HUES64 (cell line): Measurements from ENCODE around the gene EDIL3.
A peak's percentile ranks its signal among the peaks of the same experiment; 100 is the strongest.
"Not testable (repeated sequence)": the region's sequence is repeated elsewhere in the genome, so short reads cannot be mapped to it uniquely, and the experiment has no call there.

Experiments used
- H3K27ac ChIP-seq: 2 replicates; pipeline ENCODE4 v1.7.0; 2013; ENCODE audit warnings: low read depth, low read length, inconsistent platforms
- H3K27me3 ChIP-seq: 2 replicates; pipeline ENCODE4 v1.6.1; 2013; ENCODE audit warnings: mild to moderate bottlenecking, low read length; ENCODE audit not compliant: insufficient read depth
- H3K36me3 ChIP-seq: 2 replicates; pipeline ENCODE4 v1.6.1; 2013; ENCODE audit warnings: mild to moderate bottlenecking, low read length; ENCODE audit not compliant: insufficient read depth
- H3K4me1 ChIP-seq: 2 replicates; pipeline ENCODE4 v1.6.1; 2013; ENCODE audit warnings: mild to moderate bottlenecking, low read length, moderate library complexity; ENCODE audit not compliant: insufficient read depth
- H3K4me3 ChIP-seq: 2 replicates; pipeline ENCODE4 v1.5.1; 2013; ENCODE audit warnings: mild to moderate bottlenecking, low read length, moderate library complexity
- H3K9ac ChIP-seq: 2 replicates; pipeline ENCODE4 v1.6.1; 2013; ENCODE audit warnings: mild to moderate bottlenecking, low read depth, low read length
- H3K9me3 ChIP-seq: 2 replicates; pipeline ENCODE4 v1.6.1; 2013; ENCODE audit warnings: low read depth, low read length; ENCODE audit not compliant: insufficient read depth
- WGBS: fragments of 150-250, 120-280 bp; methylation state at CpG from one replicate; pipeline ENCODE4 v1.1.7; 2013; ENCODE audit warnings: missing lambda C conversion rate; 5-methylcytosine and 5-hydroxymethylcytosine counted together

EDIL3 gene

DNA sequence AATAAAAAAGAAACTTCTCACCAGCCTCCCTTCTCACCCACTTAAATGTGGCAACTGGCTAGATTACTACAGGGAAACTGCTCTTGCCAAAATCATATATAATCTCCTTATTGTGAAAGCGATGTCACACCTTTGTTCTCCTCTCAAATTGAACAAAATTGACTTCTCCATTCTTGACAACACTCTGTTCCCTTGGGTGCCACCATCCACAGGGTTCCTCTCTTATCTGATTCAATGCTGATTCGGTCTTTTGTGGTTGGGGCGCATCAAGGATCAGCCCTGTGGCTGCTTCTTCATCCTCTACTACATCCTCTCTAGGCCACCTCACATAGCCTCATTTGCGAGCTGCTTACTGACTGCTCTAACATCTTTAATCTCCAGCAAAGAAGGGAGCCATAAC, 86.1 kb downstream of the EDIL3 start:
- no peak overlapping the region for H3K27ac ChIP-seq
- H3K4me1 ChIP-seq: no peaks in the 10 kb centered on the region
- WGBS: 96% methylated on average over 4 of the region's 4 CpGs

GRCh38 chr5:84297641-84298040, 87.0 kb downstream of the EDIL3 start:
- not testable (repeated sequence) for H3K4me1 ChIP-seq, H3K27me3 ChIP-seq, H3K27ac ChIP-seq, H3K4me3 ChIP-seq, H3K9ac ChIP-seq, H3K36me3 ChIP-seq, H3K9me3 ChIP-seq
- 91% methylated on average over 4 of the region's 4 CpGs for WGBS

More for the DNA sequence above, 86.1 kb downstream of the EDIL3 start:
- H3K4me3 ChIP-seq: no peak overlapping the region
- H3K36me3 ChIP-seq: no peaks in the 10 kb centered on the region
- no peak overlapping the region for H3K9ac ChIP-seq
- H3K27me3 ChIP-seq: no peaks in the 10 kb centered on the region
- H3K9me3 ChIP-seq: no peaks in the 10 kb centered on the region

DNA sequence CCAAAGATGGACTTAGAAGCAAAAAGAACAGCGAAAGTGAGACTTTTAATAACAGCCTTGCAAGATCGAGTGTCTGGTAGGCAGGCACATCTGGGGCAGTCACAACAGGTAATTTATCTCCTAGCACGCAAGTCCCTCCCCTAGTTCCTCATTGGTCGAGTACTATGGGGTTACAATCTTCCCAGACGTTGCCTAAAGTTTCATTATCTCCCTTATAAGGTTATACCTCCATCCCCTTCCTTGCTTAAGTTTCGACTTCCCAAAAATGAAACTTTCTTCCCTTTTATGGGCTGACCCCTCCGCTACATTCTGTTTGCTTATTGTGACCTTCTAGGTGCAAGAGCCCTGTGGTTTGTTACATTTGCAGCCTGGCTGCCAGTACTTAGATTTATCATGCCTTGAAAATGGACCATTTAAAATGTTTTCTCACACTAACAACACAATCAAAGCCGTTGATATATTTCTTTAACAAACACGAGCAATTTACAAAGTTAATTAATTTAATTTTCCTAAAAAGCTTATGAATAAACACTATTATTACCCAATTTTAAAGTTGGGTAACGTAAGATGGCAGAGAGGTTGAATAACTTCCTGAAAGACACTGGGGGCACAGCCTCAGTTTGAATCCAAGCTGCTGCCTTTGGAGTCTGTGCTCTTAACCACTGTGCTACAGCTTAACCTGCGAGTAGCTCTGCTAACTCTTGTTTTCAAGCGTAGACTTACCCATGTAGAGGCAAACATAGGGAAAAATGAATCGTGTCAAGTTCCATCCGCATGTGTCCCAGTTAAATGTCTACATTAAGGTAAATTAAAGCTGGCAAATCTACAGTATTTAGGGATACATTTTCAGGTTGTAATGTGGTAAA, 91.7 kb downstream of the EDIL3 start:
- H3K4me1 ChIP-seq: peaks cover 23% of the 10 kb centered on the region
- peak overlapping the region; percentile 20; the same call in 1 of the 2 replicates for H3K27ac ChIP-seq
- WGBS: 89% methylated on average over 14 of the region's 14 CpGs
- no peaks in the 10 kb centered on the region for H3K9me3 ChIP-seq
- no peaks in the 10 kb centered on the region for H3K27me3 ChIP-seq
- H3K9ac ChIP-seq: no peak overlapping the region
- H3K4me3 ChIP-seq: no peak overlapping the region
- no peaks in the 10 kb centered on the region for H3K36me3 ChIP-seq

GRCh38 chr5:84292000-84292642, 92.6 kb downstream of the EDIL3 start:
- WGBS: 88% methylated on average over 1 of the region's 1 CpG
- Histone ChIP-seq H3K9ac (no peak overlapping the region), H3K36me3 (no peaks in the 10 kb centered on the region), H3K4me1 (peaks cover 28% of the 10 kb centered on the region), H3K27me3 (no peaks in the 10 kb centered on the region), H3K4me3 (no peak overlapping the region), H3K27ac (no peak overlapping the region), H3K9me3 (no peaks in the 10 kb centered on the region)

DNA sequence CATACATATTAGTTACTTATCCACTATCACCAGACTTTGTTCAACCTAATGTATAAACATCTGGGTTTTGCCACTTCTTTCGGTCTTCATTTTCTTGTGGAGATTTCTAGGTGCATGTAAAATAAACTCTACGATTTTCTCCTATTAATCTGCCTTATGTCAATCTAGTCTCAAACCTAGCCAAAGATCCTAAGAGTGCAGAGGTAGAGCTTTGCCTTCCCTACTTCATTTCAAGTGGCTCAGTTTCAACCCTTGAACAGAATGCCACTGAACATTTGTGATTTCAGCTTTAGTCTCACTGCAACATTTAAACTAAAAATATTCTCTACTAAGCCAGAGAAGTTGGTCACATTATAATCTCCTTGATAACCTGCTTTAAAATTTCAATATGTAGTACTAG, 94.0 kb downstream of the EDIL3 start:
- Histone ChIP-seq H3K27me3 (no peaks in the 10 kb centered on the region), H3K9me3 (no peaks in the 10 kb centered on the region), H3K4me1 (peaks cover 28% of the 10 kb centered on the region), H3K36me3 (no peaks in the 10 kb centered on the region), H3K27ac (no peak overlapping the region), H3K4me3 (no peak overlapping the region), H3K9ac (no peak overlapping the region)
- WGBS: 98% methylated on average over 2 of the region's 2 CpGs

DNA sequence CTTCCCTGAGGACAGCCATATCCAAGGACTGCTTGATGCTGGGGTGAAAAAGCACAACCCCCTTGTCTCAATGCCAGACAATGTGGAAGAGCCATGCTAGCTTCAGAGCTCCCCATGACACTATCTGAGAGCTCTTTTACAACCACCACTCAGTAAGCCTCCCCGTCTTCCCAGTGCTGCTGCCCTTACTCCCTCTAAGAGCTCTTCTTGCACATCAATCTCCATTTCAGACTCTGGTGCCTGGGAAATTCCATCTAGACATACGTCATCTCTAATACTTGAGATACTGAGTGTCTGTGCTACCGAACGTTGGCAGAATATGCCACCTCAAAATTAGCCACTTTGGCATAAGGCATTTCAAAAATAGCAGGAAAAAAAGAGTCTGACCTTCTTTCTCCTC, 94.5 kb downstream of the EDIL3 start:
- Histone ChIP-seq H3K4me1 (peaks cover 28% of the 10 kb centered on the region), H3K9me3 (no peaks in the 10 kb centered on the region), H3K4me3 (no peak overlapping the region), H3K27me3 (no peaks in the 10 kb centered on the region), H3K9ac (no peak overlapping the region), H3K27ac (no peak overlapping the region), H3K36me3 (no peaks in the 10 kb centered on the region)
- WGBS: 90% methylated on average over 4 of the region's 4 CpGs

DNA sequence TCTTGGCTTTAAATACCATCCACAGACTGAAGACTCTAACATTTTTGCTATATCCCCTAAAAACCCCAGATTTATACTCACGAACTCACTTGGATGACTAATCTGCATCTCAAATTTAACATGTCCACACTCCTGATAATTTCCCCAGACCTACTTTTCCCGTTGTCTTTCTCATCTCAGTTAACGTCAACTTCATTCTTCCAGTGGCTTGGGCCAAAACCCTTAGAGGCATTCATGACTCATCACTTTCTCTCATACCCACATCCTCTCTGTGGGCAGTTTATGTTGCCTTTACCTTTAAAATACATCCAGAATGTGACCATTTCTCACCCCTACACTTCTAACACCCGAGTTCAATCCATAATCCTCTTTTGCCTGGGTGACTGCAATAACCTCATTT, 96.7 kb downstream of the EDIL3 start:
- H3K9me3 ChIP-seq: no peaks in the 10 kb centered on the region
- H3K27me3 ChIP-seq: no peaks in the 10 kb centered on the region
- no peak overlapping the region; the same call in 1 of the 2 replicates for H3K27ac ChIP-seq
- H3K9ac ChIP-seq: no peak overlapping the region
- WGBS: 77% methylated on average over 4 of the region's 4 CpGs
- no peak overlapping the region for H3K4me3 ChIP-seq
- H3K4me1 ChIP-seq: peaks cover 22% of the 10 kb centered on the region
- no peaks in the 10 kb centered on the region for H3K36me3 ChIP-seq

DNA sequence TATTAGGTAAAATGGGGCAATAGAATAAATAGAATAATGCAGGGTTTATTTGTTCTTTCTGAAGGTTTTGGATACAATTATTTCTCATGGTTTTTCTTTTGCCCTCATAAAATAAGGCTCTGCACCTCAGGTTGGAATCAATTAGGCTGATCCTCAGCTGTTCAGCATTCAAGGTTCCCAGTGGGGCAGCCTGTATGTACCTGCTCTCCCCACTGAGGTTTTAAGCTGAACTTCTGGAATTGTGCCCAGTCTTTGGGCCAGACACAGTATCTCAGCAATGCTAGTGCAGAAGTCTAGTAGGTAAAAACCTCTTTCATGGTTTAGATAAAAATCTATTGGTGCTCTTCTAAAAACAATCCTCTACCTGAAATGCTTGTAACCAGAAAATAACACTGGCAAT, 98.0 kb downstream of the EDIL3 start:
- H3K9ac ChIP-seq: no peak overlapping the region
- no peaks in the 10 kb centered on the region for H3K9me3 ChIP-seq
- H3K36me3 ChIP-seq: no peaks in the 10 kb centered on the region
- H3K27ac ChIP-seq: no peak overlapping the region
- no peaks in the 10 kb centered on the region for H3K27me3 ChIP-seq
- H3K4me1 ChIP-seq: peaks cover 20% of the 10 kb centered on the region
- no peak overlapping the region for H3K4me3 ChIP-seq

- peaks cover 20% of the 10 kb centered on the region for H3K4me1 ChIP-seq
- H3K36me3 ChIP-seq: no peaks in the 10 kb centered on the region
- WGBS: 97% methylated on average over 5 of the region's 8 CpGs
- H3K4me3 ChIP-seq: no peak overlapping the region
- H3K27ac ChIP-seq: no peak overlapping the region
- H3K9me3 ChIP-seq: no peaks in the 10 kb centered on the region
- no peak overlapping the region for H3K9ac ChIP-seq
- H3K27me3 ChIP-seq: no peaks in the 10 kb centered on the region
Measured at GRCh38 chr5:84285641-84286637, 98.7 kb downstream of the EDIL3 start.

GRCh38 chr5:84281383-84281782, 103.3 kb downstream of the EDIL3 start:
- Histone ChIP-seq H3K27ac (no peak overlapping the region), H3K4me3 (no peak overlapping the region), H3K36me3 (no peaks in the 10 kb centered on the region), H3K9me3 (no peaks in the 10 kb centered on the region), H3K27me3 (no peaks in the 10 kb centered on the region), H3K4me1 (no peaks in the 10 kb centered on the region), H3K9ac (no peak overlapping the region)

DNA sequence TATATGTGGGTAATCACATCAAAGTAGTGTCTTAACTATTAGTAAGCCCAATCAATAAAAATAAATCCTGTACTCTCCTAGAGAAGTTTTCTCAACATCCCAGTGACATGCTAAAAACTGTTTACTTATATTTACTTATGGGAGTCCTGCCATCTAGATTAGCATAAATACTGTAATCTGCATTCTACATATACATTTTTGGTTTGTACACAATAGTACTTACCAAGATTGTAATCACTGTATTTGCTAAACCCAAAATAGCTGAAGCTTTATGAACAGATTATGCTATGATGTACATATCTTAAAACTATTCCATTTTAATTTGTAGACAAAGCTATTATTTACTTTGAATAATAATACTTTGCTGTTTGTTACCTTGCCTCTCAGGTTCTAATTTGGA, 105.4 kb downstream of the EDIL3 start:
- Histone ChIP-seq H3K9ac (no peak overlapping the region), H3K4me3 (no peak overlapping the region), H3K4me1 (0 out of 2 replicates have a peak, but pooled peaks cover 2% of the 10 kb centered on the region), H3K36me3 (no peaks in the 10 kb centered on the region), H3K9me3 (no peaks in the 10 kb centered on the region), H3K27me3 (no peaks in the 10 kb centered on the region), H3K27ac (no peak overlapping the region)
